Fibroblast of skin of back (primary cell): ENCODE results near the gene MYL4.
A peak's percentile ranks its signal among the peaks of the same experiment; 100 is the strongest.
"Not testable (repeated sequence)": the region's sequence is repeated elsewhere in the genome, so short reads cannot be mapped to it uniquely, and the experiment has no call there.

ENCODE experiments used
- DNase-seq: peaks from one replicate; pipeline ENCODE4 v3.0.0-alpha.2; 2013

The MYL4 gene

DNA sequence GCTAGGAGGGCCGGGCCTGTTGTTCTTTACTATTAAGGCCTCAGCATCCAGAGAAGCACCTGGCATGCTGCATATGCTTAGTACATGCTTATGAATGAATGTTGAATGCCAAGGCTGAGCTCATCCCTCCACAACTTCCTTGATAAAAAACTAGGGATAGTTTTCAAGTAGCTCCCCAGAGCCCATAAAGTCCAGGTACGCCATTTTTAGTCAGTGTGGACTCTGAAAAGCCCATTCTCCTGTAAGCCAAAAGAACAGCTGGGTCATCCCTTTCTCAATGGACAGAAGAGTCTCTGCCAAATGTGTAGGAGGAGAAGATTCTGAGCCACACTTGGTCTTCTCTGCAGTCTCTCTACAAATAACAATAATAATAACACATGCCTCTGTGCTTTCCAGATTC is 35.5 kb downstream of the MYL4 start:
- no peak for DNase-seq

- DNase-seq: no peak
Observed at GRCh38 chr17:47246120-47246519, 37.0 kb downstream of the MYL4 start.

- no peak for DNase-seq
Observed at GRCh38 chr17:47250855-47251254, 41.7 kb downstream of the MYL4 start.

GRCh38 chr17:47251421-47251940 is 42.3 kb downstream of the MYL4 start:
- DNase-seq: no peak

- DNase-seq: no peak
Observed at GRCh38 chr17:47252209-47252608, 43.1 kb downstream of the MYL4 start.

- no peak for DNase-seq
Observed at GRCh38 chr17:47252766-47253512, 43.8 kb downstream of the MYL4 start.

- DNase-seq: peak; percentile 84
Observed at GRCh38 chr17:47253541-47254402, 44.6 kb downstream of the MYL4 start, which contains the start of gene ITGB3. ITGB3 (plus strand) TSS chr17:47253827; CDS start chr17:47253862, 35 bp downstream.

DNA sequence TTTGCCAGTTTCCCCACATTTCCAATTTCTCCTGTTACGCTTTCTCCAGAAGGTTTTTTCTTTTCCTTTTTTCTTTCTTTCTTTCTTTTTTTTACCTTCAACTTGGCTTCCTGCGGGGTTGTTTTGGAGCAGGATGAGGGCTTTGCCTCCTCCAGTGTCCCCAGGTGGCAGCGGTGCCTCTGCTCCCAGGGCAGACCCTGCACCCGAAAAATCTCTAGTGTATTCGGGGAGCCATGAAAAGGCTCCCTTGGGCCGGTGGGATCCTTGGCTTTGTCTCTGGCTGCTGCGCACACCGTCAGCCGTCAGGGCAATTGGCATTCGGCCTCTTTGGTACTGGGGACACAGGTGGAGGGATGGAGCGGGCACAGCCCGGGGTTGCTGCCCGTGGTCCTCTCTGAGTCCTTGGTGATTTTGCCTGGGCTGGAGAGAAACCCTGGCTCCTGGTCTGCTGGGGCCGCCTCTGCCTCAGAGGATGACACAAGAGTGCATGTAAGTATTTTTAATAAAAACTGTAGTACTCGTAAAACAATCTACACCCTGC is 45.3 kb downstream of the MYL4 start:
- no peak for DNase-seq

DNA sequence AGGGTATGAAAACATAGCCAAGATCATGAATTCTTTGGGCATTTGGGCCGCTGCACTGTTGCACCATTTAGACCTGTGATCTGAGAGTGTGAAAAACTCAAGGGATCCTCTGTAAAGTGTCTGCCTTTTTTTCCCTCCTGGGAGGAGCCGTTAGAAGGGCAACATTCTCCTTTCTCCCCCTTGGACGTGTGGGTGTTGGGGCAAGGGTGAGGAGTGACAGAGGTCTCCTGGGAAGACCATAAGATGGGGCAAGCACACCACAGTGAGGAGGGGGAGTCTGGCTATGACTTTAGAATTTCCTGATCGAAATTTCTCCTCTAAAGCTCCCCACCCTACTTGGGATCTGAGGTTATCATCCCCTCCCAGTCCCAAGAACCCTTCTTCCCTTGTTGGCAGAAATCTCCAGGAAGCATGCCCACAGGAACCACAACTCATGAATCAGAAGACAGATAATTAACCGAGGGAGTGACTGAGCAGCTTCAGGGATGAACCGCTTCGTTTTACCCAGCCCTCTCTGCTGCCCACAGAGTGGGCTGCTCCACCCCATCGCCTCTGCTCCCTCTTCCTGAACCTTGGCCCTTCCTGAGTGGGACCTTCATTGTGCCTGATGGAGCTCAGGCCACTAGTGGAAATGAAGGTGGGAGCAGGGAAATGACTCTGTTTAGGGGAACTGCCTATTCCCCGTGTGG is 48.6 kb downstream of the MYL4 start:
- DNase-seq: peak; percentile 90

DNA sequence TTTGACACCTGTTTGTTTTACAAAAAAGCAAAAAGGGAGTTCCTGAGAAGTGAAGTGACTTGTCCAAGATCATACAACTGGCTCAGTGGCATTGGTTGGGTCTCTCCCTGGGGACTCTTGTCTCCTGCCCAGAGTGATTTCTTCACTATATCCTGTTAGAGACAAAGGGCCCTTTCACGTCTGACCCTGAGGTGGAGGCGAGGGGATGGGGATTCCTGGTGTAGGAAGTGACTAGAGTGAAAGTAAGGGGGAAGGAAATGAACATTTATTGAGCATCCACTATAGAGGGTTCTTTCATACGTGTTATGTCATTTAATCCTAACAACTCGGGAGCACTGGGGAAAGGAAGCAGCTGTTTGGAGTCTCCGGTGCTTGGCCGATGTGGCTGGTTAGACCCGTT is 53.4 kb downstream of the MYL4 start:
- DNase-seq: no peak

GRCh38 chr17:47264166-47264565 is 55.0 kb downstream of the MYL4 start:
- no peak for DNase-seq

DNA sequence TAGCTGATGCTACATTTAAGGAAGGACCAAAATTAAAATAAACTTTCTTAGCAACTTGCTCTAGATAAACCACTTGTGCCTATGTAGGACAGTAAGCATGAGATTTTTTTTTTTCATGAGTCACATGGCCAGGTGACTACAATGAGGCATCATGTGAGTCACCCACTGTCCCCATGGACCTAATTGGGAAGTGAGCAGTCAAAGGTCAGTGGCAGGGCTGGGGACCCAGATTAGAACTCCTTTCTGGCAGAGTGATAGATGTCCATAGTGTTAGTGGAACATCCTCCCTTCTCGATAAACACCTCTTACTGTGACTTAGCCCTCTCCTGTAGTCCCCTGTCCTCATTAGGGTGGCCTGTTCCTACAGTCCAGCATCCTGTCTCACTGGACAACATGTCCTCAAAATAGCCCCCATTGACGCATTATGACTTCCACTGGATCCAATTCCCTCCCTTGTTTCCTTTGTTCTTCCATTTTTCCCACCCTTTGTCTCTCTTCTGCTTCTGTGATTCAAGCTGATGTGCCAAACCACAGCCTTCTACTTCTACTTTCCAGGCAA is 56.9 kb downstream of the MYL4 start:
- peak; percentile 75 for DNase-seq

DNA sequence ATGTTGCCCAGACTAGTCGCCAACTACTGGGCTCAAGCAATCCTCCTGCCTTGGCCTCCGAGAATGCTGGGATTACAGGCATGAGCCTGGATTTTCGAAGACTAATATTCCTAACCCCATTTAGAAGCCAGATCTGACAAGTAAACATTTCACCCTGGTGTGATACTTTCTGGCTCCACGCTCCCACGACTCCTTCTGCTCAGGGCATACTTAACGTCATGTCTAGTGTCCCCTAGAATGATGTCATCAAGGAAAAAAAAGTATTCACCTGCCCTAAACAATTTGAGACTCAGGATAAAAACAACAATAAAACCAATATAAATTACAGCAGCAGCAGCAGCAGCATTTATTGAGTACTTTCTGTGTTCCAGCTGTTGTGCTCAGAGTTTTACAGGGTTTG is 57.6 kb downstream of the MYL4 start:
- DNase-seq: no peak

GRCh38 chr17:47267354-47267828 is 58.2 kb downstream of the MYL4 start:
- peak; percentile 98 for DNase-seq

- DNase-seq: not testable (repeated sequence)
Observed at GRCh38 chr17:47268964-47269363, 59.8 kb downstream of the MYL4 start.

DNA sequence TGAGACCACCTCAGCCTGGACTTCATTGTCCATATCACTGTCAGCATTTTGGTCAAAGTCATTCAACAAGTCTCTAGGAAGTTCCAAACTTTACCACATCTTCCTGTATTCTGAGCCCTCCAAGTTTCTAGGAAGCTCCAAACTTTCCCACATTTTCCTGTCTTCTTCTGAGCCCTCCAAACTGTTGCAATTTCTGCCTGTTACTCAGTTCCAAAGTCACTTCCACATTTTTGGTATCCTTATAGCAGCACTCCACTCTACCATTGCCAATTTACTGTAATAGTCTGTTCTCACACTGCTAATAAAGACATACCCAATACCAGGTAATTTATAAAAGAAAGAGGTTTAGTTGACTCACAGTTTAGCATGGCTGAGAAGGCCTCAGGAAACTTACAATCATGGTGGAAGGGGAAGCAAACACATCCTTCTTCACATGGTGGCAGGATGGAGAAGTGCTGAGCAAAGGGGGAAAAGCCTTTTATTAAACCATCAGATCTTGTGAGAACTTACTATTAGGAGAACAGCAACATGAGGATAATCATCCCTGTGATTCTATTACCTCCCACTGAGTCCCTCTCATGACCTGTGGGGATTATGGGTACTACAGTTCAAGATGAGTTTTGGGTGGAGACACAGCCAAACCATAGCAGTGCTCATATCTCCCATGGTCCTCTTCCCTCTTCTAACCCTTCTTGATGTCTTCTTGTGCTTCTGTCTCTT is 60.6 kb downstream of the MYL4 start:
- DNase-seq: not testable (repeated sequence)

DNA sequence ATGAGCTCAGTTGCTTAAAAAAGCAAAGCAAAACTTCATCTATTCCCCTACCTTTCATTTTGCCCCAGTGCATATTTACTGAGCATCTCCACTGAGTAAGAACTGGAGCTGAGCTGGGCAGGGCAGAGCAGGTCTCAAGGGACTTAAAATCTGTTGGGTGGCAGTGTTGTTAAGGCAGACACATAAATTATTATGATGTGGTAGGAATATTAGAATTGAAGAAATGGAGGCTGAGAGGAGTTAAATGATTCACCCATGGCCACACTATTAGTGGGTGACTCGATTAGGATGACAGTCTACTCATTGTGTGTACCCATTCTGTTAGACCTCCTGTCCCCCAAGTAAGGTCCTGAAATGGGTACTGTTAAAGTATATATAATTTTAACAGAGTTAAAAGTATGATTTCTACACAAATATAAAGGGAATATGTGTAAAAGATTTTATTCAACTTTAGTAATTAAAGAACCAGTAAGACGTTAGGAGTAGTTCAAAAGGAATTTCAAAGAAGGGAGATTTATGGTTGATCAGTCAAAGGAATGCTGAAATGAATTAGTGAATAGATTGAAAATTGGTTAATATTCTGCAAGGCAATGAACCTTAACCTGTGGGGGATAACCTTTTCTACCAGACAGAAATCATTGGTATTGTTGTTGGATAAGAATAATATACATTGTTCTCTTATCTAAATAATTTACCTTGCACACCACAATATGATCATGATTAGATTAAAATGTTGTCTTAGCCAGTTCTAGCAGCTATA is 62.0 kb downstream of the MYL4 start:
- DNase-seq: no peak

DNA sequence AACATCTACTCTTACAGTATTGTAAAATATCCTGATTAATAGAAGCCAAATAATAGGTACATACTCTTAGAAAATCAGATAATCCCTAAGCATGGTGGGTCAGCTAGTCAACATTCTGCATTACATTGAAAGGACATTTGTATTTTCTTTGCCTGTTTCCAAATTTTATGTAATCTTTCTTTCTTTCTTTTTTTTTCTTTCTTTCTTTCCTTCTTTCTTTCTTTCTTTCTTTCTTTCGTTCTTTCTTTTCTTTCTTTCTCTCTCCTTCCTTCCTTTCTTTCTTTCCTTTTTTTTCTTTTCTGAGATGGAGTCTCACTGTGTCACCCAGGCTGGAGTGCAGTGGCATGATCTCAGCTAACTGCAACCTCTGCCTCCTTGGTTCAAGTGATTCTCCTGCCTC is 63.3 kb downstream of the MYL4 start:
- DNase-seq: no peak

- no peak for DNase-seq
Observed at GRCh38 chr17:47273245-47273644, 64.1 kb downstream of the MYL4 start.
